SK-N-SH treated with all-trans-retinoic acid at 6 μM for 48 hours (cell line): ENCODE results near the gene PMAIP1.

Experiments used
- ATAC-seq: fragments of 200-7000 bp; cut with Tn5 transposase; 3 replicates; pipeline ENCODE4 v1.9.1; 2020; ENCODE audit warnings: mild to moderate bottlenecking, moderate library complexity
- ARNTL ChIP-seq: fragments of 450-650 bp; formaldehyde crosslinking; IDR thresholded peaks from 2 replicates; pipeline ENCODE4 v1.5.0; 2020; ENCODE audit warnings: low read depth, mild to moderate bottlenecking, moderate library complexity, borderline replicate concordance
- BACH2 ChIP-seq: fragments of 250-450 bp; sonication (Bioruptor Pico); IDR thresholded peaks from 2 replicates; pipeline ENCODE4 v1.9.0; 2021; ENCODE audit warnings: mild to moderate bottlenecking, borderline replicate concordance
- CSDC2 ChIP-seq: fragments of 250-450 bp; sonication (Bioruptor Pico); IDR thresholded peaks from 2 replicates; pipeline ENCODE4 v1.5.0; 2020; ENCODE audit warnings: mild to moderate bottlenecking, moderate library complexity
- GLIS3 ChIP-seq: fragments of 250-450 bp; sonication (Bioruptor Pico); IDR thresholded peaks from 2 replicates; pipeline ENCODE4 v1.5.0; 2020; ENCODE audit warnings: mild to moderate bottlenecking, moderate library complexity
- ISL1 ChIP-seq: fragments of 250-450 bp; sonication (Bioruptor Pico); IDR thresholded peaks from 2 replicates; pipeline ENCODE4 v2.1.2; 2022; ENCODE audit warnings: mild to moderate bottlenecking, moderate library complexity
- OSR1 ChIP-seq: fragments of 250-450 bp; sonication (Bioruptor Pico); IDR thresholded peaks from 2 replicates; pipeline ENCODE4 v1.8.0; 2022; ENCODE audit warnings: moderate library complexity, mild to moderate bottlenecking, inconsistent platforms
- PPARA ChIP-seq: fragments of 250-450 bp; sonication (Bioruptor Pico); IDR thresholded peaks from 2 replicates; pipeline ENCODE4 v1.5.0; 2020; ENCODE audit warnings: mild to moderate bottlenecking, borderline replicate concordance
- RARB ChIP-seq: fragments of 250-450 bp; sonication (Bioruptor Pico); IDR thresholded peaks from 2 replicates; pipeline ENCODE4 v1.8.0; 2021; ENCODE audit warnings: mild to moderate bottlenecking, moderate library complexity
- SNAI2 ChIP-seq: fragments of 250-450 bp; sonication (Bioruptor Pico); IDR thresholded peaks from 2 replicates; pipeline ENCODE4 v1.5.0; 2020; ENCODE audit warnings: mild to moderate bottlenecking, moderate library complexity
- TCF4 ChIP-seq: fragments of 250-450 bp; sonication (Bioruptor Pico); IDR thresholded peaks from 2 replicates; pipeline ENCODE4 v1.8.0; 2021; ENCODE audit warnings: mild to moderate bottlenecking, moderate library complexity, borderline replicate concordance
- ZC3H10 ChIP-seq: fragments of 250-450 bp; sonication (Bioruptor Pico); IDR thresholded peaks from 2 replicates; pipeline ENCODE4 v1.5.1; 2021; ENCODE audit warnings: mild to moderate bottlenecking, moderate library complexity
- ZFP3 ChIP-seq: fragments of 250-450 bp; sonication (Bioruptor Pico); IDR thresholded peaks from 2 replicates; pipeline ENCODE4 v1.5.0; 2020; ENCODE audit warnings: mild to moderate bottlenecking, moderate library complexity
- ZFP30 ChIP-seq: fragments of 450-650 bp; formaldehyde crosslinking; IDR thresholded peaks from 2 replicates; pipeline ENCODE4 v1.5.0; 2022; ENCODE audit warnings: mild to moderate bottlenecking, moderate library complexity
- ZNF565 ChIP-seq: fragments of 450-650 bp; formaldehyde crosslinking; conservative IDR thresholded peaks from 2 replicates; pipeline ENCODE4 v1.5.0; 2020; ENCODE audit warnings: low read depth, mild to moderate bottlenecking, moderate library complexity
- ZNF70 ChIP-seq: fragments of 450-650 bp; formaldehyde crosslinking; IDR thresholded peaks from 2 replicates; pipeline ENCODE4 v1.5.0; 2020; ENCODE audit warnings: mild to moderate bottlenecking, moderate library complexity
- ZNF8 ChIP-seq: fragments of 450-650 bp; formaldehyde crosslinking; IDR thresholded peaks from 2 replicates; pipeline ENCODE4 v1.5.0; 2020; ENCODE audit warnings: mild to moderate bottlenecking, moderate library complexity
- TF ChIP-seq, protein P1 (sequence below): fragments of 250-450 bp; sonication (Bioruptor Pico); IDR thresholded peaks from 2 replicates; pipeline ENCODE4 v1.8.0; 2020; ENCODE audit warnings: mild to moderate bottlenecking, moderate library complexity, borderline replicate concordance
- TF ChIP-seq, protein P2 (sequence below): fragments of 250-450 bp; sonication (Bioruptor Pico); IDR thresholded peaks from 2 replicates; pipeline ENCODE4 v1.5.0; 2020; ENCODE audit warnings: mild to moderate bottlenecking, moderate library complexity
- TF ChIP-seq, protein P3 (sequence below): fragments of 250-450 bp; sonication (Bioruptor Pico); IDR thresholded peaks from 2 replicates; pipeline ENCODE4 v1.8.0; 2021; ENCODE audit warnings: low read depth, mild to moderate bottlenecking, moderate library complexity, borderline replicate concordance
- TF ChIP-seq, protein P4 (sequence below): fragments of 250-450 bp; sonication (Bioruptor Pico); IDR thresholded peaks from 2 replicates; pipeline ENCODE4 v1.5.1; 2020; ENCODE audit warnings: low read depth, mild to moderate bottlenecking, moderate library complexity

Gene PMAIP1

GRCh38 chr18:59929621-59930295 lies 30.0 kb downstream of the PMAIP1 start:
- ATAC-seq = peak; percentile 40; the same call in 2 of the 3 replicates
- TF ChIP-seq, protein P1, sequence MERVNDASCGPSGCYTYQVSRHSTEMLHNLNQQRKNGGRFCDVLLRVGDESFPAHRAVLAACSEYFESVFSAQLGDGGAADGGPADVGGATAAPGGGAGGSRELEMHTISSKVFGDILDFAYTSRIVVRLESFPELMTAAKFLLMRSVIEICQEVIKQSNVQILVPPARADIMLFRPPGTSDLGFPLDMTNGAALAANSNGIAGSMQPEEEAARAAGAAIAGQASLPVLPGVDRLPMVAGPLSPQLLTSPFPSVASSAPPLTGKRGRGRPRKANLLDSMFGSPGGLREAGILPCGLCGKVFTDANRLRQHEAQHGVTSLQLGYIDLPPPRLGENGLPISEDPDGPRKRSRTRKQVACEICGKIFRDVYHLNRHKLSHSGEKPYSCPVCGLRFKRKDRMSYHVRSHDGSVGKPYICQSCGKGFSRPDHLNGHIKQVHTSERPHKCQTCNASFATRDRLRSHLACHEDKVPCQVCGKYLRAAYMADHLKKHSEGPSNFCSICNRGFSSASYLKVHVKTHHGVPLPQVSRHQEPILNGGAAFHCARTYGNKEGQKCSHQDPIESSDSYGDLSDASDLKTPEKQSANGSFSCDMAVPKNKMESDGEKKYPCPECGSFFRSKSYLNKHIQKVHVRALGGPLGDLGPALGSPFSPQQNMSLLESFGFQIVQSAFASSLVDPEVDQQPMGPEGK (CRISPR knock-in tag) = no peak
- no peak for TF ChIP-seq ARNTL (CRISPR knock-in tag)
- no peak for TF ChIP-seq TCF4
- TF ChIP-seq OSR1 (CRISPR knock-in tag) = no peak
- no peak for TF ChIP-seq RARB (CRISPR knock-in tag)
- no peak for TF ChIP-seq ZFP30
- TF ChIP-seq GLIS3 (CRISPR knock-in tag) = no peak
- TF ChIP-seq, protein P2, sequence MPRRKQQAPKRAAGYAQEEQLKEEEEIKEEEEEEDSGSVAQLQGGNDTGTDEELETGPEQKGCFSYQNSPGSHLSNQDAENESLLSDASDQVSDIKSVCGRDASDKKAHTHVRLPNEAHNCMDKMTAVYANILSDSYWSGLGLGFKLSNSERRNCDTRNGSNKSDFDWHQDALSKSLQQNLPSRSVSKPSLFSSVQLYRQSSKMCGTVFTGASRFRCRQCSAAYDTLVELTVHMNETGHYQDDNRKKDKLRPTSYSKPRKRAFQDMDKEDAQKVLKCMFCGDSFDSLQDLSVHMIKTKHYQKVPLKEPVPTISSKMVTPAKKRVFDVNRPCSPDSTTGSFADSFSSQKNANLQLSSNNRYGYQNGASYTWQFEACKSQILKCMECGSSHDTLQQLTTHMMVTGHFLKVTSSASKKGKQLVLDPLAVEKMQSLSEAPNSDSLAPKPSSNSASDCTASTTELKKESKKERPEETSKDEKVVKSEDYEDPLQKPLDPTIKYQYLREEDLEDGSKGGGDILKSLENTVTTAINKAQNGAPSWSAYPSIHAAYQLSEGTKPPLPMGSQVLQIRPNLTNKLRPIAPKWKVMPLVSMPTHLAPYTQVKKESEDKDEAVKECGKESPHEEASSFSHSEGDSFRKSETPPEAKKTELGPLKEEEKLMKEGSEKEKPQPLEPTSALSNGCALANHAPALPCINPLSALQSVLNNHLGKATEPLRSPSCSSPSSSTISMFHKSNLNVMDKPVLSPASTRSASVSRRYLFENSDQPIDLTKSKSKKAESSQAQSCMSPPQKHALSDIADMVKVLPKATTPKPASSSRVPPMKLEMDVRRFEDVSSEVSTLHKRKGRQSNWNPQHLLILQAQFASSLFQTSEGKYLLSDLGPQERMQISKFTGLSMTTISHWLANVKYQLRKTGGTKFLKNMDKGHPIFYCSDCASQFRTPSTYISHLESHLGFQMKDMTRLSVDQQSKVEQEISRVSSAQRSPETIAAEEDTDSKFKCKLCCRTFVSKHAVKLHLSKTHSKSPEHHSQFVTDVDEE = no peak
- TF ChIP-seq PPARA (CRISPR knock-in tag) = no peak
- TF ChIP-seq ZC3H10 (CRISPR knock-in tag) = no peak
- TF ChIP-seq ZNF565 (CRISPR knock-in tag) = no peak
- TF ChIP-seq SNAI2 (CRISPR knock-in tag) = no peak
- TF ChIP-seq CSDC2 = no peak
- no peak for TF ChIP-seq ISL1 (CRISPR knock-in tag)
- no peak for TF ChIP-seq ZNF8
- TF ChIP-seq, protein P3, sequence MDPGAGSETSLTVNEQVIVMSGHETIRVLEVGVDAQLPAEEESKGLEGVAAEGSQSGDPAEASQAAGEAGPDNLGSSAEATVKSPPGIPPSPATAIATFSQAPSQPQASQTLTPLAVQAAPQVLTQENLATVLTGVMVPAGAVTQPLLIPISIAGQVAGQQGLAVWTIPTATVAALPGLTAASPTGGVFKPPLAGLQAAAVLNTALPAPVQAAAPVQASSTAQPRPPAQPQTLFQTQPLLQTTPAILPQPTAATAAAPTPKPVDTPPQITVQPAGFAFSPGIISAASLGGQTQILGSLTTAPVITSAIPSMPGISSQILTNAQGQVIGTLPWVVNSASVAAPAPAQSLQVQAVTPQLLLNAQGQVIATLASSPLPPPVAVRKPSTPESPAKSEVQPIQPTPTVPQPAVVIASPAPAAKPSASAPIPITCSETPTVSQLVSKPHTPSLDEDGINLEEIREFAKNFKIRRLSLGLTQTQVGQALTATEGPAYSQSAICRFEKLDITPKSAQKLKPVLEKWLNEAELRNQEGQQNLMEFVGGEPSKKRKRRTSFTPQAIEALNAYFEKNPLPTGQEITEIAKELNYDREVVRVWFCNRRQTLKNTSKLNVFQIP (CRISPR knock-in tag) = no peak
- TF ChIP-seq, protein P4, sequence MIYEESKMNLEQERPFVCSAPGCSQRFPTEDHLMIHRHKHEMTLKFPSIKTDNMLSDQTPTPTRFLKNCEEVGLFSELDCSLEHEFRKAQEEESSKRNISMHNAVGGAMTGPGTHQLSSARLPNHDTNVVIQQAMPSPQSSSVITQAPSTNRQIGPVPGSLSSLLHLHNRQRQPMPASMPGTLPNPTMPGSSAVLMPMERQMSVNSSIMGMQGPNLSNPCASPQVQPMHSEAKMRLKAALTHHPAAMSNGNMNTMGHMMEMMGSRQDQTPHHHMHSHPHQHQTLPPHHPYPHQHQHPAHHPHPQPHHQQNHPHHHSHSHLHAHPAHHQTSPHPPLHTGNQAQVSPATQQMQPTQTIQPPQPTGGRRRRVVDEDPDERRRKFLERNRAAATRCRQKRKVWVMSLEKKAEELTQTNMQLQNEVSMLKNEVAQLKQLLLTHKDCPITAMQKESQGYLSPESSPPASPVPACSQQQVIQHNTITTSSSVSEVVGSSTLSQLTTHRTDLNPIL (CRISPR knock-in tag) = no peak
- TF ChIP-seq, all 23 proteins: peak for 0

DNA sequence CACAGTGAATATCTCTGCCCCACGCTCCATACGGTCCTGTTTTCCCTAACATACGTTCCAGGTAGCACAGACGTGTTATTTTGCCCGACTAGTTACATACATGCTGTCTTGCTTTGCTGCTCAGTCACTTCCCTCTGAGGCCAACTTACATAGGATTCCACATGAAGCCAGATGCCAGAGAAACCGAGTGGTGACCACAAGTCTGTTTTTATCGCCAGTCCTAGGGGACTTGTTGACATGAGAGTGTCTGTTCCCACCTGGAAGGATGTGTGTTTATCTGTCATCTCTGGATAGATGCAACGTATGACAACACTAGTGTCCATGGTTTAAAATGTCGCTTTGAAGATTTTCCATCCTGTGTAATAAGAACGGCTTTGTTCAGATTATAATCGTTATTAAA lies 32.6 kb downstream of the PMAIP1 start:
- no peak for TF ChIP-seq BACH2
- no peak for TF ChIP-seq PPARA (CRISPR knock-in tag)
- TF ChIP-seq, protein P2 = no peak
- no peak for TF ChIP-seq RARB (CRISPR knock-in tag)
- TF ChIP-seq ZNF70 = no peak
- TF ChIP-seq ZNF8 = no peak
- no peak for TF ChIP-seq GLIS3 (CRISPR knock-in tag)
- no peak for TF ChIP-seq ZFP30
- ATAC-seq = no peak

- ATAC-seq = no peak
- TF ChIP-seq, protein P3 (CRISPR knock-in tag) = no peak
- TF ChIP-seq ZC3H10 (CRISPR knock-in tag) = no peak
- no peak for TF ChIP-seq TCF4
- TF ChIP-seq, protein P2 = no peak
- TF ChIP-seq ZNF565 (CRISPR knock-in tag) = no peak
- TF ChIP-seq BACH2 = no peak
- no peak for TF ChIP-seq SNAI2 (CRISPR knock-in tag)
- no peak for TF ChIP-seq RARB (CRISPR knock-in tag)
- no peak for TF ChIP-seq ARNTL (CRISPR knock-in tag)
- no peak for TF ChIP-seq ZFP3 (CRISPR knock-in tag)
Observed at GRCh38 chr18:59938676-59939075, 38.9 kb downstream of the PMAIP1 start.
